Natural killer cell treated with Interleukin-12 subunit alpha and Interleukin-12 subunit beta and Interleukin-15 and Interleukin-18, amount 100 ng/mL, for 72 hours (primary cell): Measurements from ENCODE around the gene SLC35D1. TPM values are rescaled to one million over a fixed set of nuclear protein-coding genes. Genes with fewer than 3 reads are reported as not detected.

Source experiments
- ATAC-seq, 2 donors: fragments of 150-1000 bp; cut with Tn5 transposase in 1 of 2; sonication (Bioruptor Pico), chemical (Tn5 transposase) in 1 of 2; 2 replicates each; pipeline ENCODE4 v1.10.0; 2021
- DNase-seq: peaks from one replicate; pipeline ENCODE4 v3.0.0; 2022; ENCODE audit warnings: low spot score
- H3K27ac Mint-ChIP-seq, 2 donors: 1 replicate in 1 of 2; 2 replicates in 1 of 2; pipeline ENCODE4 v1.8.0; 2022; ENCODE audit warnings: mixed read lengths in 2 of 2, mild to moderate bottlenecking in 1 of 2, moderate library complexity in 1 of 2
- H3K27me3 Mint-ChIP-seq, 2 donors: 1 replicate in 1 of 2; 2 replicates in 1 of 2; pipeline ENCODE4 v1.8.0; 2022; ENCODE audit warnings: mixed read lengths in 2 of 2
- H3K36me3 Mint-ChIP-seq: one replicate; pipeline ENCODE4 v1.8.0; 2022; ENCODE audit warnings: mixed read lengths
- H3K4me1 Mint-ChIP-seq, 2 donors: 1 replicate in 1 of 2; 2 replicates in 1 of 2; pipeline ENCODE4 v1.8.0; 2022; ENCODE audit warnings: low read depth in 2 of 2, mixed read lengths in 2 of 2, mild to moderate bottlenecking in 1 of 2
- H3K4me3 Mint-ChIP-seq: one replicate; pipeline ENCODE4 v1.8.0; 2022; ENCODE audit warnings: mixed read lengths
- H3K9me3 Mint-ChIP-seq: 2 replicates; pipeline ENCODE4 v1.8.0; 2022; ENCODE audit warnings: mixed read lengths
- total RNA-seq, 2 donors: library from RNA; stranded (reverse); gene quantifications; one replicate each; pipeline ENCODE4 v1.2.3, GENCODE V29; 2022

SLC35D1 gene
- total RNA-seq, 2 donors from 2014 or later: 26.6 to 28.2 TPM

GRCh38 chr1:66954208-66954607 is 99.7 kb downstream of the SLC35D1 start:
- peak overlapping the region; percentile 24 to 42 for H3K27ac Mint-ChIP-seq
- no peak for ATAC-seq
- H3K27me3 Mint-ChIP-seq: no peaks in the 10 kb centered on the region
- DNase-seq: no peak
- H3K36me3 Mint-ChIP-seq: peaks cover 14% of the 10 kb centered on the region
- H3K9me3 Mint-ChIP-seq: no peaks in the 10 kb centered on the region
- H3K4me1 Mint-ChIP-seq: peaks cover 21 to 36% of the 10 kb centered on the region in 2 donors
- H3K4me3 Mint-ChIP-seq: no peak overlapping the region

GRCh38 chr1:66951513-66951912 is 102.4 kb downstream of the SLC35D1 start:
- no peak overlapping the region for H3K27ac Mint-ChIP-seq
- H3K9me3 Mint-ChIP-seq: no peaks in the 10 kb centered on the region
- H3K4me1 Mint-ChIP-seq: peaks cover 22 to 33% of the 10 kb centered on the region in 2 donors
- H3K36me3 Mint-ChIP-seq: peaks cover 18% of the 10 kb centered on the region
- H3K27me3 Mint-ChIP-seq: no peaks in the 10 kb centered on the region
- ATAC-seq (no peak), DNase-seq (no peak)
- H3K4me3 Mint-ChIP-seq: no peak overlapping the region

Other genes with a start within 250 kb of the SLC35D1 start
- gene DNAI4, start 129.3 kb downstream of the SLC35D1 start, total RNA-seq: under 1 TPM; 0.73 to 0.76 TPM
- gene MIER1, start 129.2 kb downstream of the SLC35D1 start, total RNA-seq: 10 to 100 TPM; 50.0 to 67.5 TPM
- gene C1orf141, start 80.8 kb upstream of the SLC35D1 start, total RNA-seq: under 1 TPM in 1 of 2 donors, not detected in 1; 0.07 TPM
- gene IL23R, start 112.3 kb upstream of the SLC35D1 start, total RNA-seq: 1 to 10 TPM; 7.4 to 8.3 TPM